Ovary (tissue), 9 donors: ENCODE data around the gene TFF2. TPM values are rescaled to one million over a fixed set of nuclear protein-coding genes. Genes with fewer than 3 reads are reported as not detected.

ENCODE experiments used
- DNase-seq, 5 donors: peaks; one replicate each; pipeline ENCODE4 v3.0.0-alpha.2; 2019 to 2020
- H3K27ac ChIP-seq, 2 donors: fragments of 200-600 bp; one replicate each; pipeline versions ENCODE4 v1.5.1 to v1.8.0; 2019 to 2022
- H3K27me3 ChIP-seq: fragments of 200-600 bp; one replicate; pipeline ENCODE4 v1.8.0; 2022
- H3K36me3 ChIP-seq: fragments of 200-600 bp; sonication (generic); one replicate; pipeline ENCODE4 v1.5.1; 2019
- H3K4me1 ChIP-seq: one replicate; pipeline ENCODE4 v1.8.1; 2013; ENCODE audit warnings: mild to moderate bottlenecking, moderate library complexity; ENCODE audit not compliant: insufficient read depth
- H3K4me3 ChIP-seq: fragments of 200-600 bp; sonication (generic); one replicate; pipeline ENCODE4 v1.5.1; 2017
- H3K9me3 ChIP-seq, 2 donors: fragments of 200-600 bp in 1 of 2; sonication (generic) in 1 of 2; one replicate each; pipeline versions ENCODE4 v1.5.1 to v1.8.1; 2013 to 2019; ENCODE audit warnings: mild to moderate bottlenecking in 1 of 2, moderate library complexity in 1 of 2
- EP300 ChIP-seq: sonication (generic); formaldehyde crosslinking; IDR thresholded peaks from one replicate; pipeline ENCODE4 v1.6.1; 2017; ENCODE audit warnings: antibody characterized with exemption
- POLR2A ChIP-seq: fragments of 450-650 bp; IDR thresholded peaks from one replicate; pipeline ENCODE4 v1.6.1; 2017; ENCODE audit warnings: antibody characterized with exemption, mild to moderate bottlenecking, moderate library complexity
- WGBS, 3 donors: extraction: QIAGEN DNeasy Blood & Tissue Kit in 1 of 3; methylation state at CpG; one replicate each; pipeline versions ENCODE4 v1.1.5 to v1.1.7; 2013 to 2017; 5-methylcytosine and 5-hydroxymethylcytosine counted together
- intact Hi-C, 4 donors: fragments of 100-400 bp; cut with DNase I; formaldehyde crosslinking; loops; one replicate each; pipeline versions ENCODE4 v1.11.0 to v1.15.1; 2022 to 2023
- polyA plus RNA-seq, 2 donors: library from polyadenylated mRNA; stranded (reverse); fragments of 200-250 nt in 1 of 2; fragments of 350-450 nt in 1 of 2; fragmentation: Illumina TruSeq in 1 of 2; extraction: RNeasy Lipid Tissue Mini Kit (QIAGEN cat#74804) in 1 of 2; gene quantifications; one replicate each; pipeline ENCODE4 v1.2.3, GENCODE V29; 2013 to 2014
- total RNA-seq, 7 donors: library from RNA; depleted of rRNA in 2 of 7; stranded (reverse); fragments of >200 nt in 2 of 7; fragmentation: NEBNext Ultra II Directional in 3 of 7; extraction: Animal tissue kit (Norgen Biotek cat#: 25700) in 3 of 7; gene quantifications; one replicate each; pipeline versions ENCODE4 v1.1.0 to v1.2.4, GENCODE V29; 2016 to 2023
- TF ChIP-seq, protein P1 (sequence below), 3 donors: fragments of 450-650 bp in 2 of 3; fragments of 200-600 bp in 1 of 3; IDR thresholded peaks; one replicate each; pipeline versions ENCODE4 v1.5.1 to v1.8.0; 2016 to 2022; ENCODE audit warnings: antibody characterized with exemption in 3 of 3, mild to moderate bottlenecking in 1 of 3
- donor health status: DM: no; HTN: no; CAD: no; lungs with moderate emphysema.
- donor health status: DM: no; HTN: no; CAD: no.
- donor health status: Bipolar disorder and iron deficiency.
- donor health status: DM: yes; HTN: yes; CAD: no.
- donor health status: DM: no; HTN: no; CAD: no.
- donor health status: DM: yes; HTN: yes; CAD: no.

TFF2 gene
- total and polyA plus RNA-seq, 9 donors, result 0.31 to 3.7 TPM; not detected in 7

DNA sequence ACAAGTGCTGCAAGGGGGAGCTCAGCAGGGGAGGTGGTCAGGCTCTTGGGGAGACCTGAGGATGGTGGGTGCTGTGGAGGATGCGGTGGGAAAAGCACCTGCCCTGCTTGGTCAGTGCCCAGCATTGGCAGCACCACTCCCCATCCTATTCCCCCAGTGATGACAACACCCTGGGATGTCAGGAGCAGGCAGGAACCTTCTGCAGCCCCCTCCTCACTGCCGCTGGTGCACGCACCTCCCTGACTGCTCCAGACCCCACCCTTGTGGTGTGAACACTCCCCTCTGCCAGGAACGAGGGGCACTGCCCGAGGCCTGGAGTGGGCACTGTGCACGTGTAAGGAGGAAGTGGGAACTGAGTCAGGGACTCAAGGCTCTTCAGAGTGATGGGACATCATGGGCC lies 32.5 kb upstream of the TFF2 start:
- WGBS, 3 donors, result 75 to 81% (median 77%) methylated on average over 6 of the region's 6 CpGs
- DNase-seq, result no peak

DNA sequence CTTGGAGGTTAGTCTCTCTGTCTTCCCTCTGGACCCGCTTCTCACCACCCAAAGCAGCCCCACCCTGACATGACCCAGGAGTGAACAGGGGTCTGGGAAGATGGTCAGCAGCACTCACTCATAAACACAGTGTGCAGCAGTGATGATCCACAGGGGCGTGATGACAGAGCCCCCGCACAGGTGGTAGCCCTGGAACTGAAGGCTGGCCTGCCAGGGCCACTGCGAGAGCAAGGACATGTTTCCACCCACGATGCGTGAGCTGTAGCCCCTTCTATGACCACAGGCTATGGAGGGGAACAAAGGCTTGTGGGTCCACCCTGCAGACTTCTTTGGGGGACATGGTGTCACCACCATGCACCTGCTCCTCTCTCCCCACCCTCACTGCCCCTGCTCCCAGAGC lies 32.1 kb upstream of the TFF2 start:
- H3K4me1 ChIP-seq, result no peaks in the 10 kb centered on the region
- no peaks in the 10 kb centered on the region for H3K9me3 ChIP-seq
- H3K27me3 ChIP-seq, result no peaks in the 10 kb centered on the region
- TF ChIP-seq EP300 (no peak), POLR2A (no peak)
- TF ChIP-seq, protein P1, sequence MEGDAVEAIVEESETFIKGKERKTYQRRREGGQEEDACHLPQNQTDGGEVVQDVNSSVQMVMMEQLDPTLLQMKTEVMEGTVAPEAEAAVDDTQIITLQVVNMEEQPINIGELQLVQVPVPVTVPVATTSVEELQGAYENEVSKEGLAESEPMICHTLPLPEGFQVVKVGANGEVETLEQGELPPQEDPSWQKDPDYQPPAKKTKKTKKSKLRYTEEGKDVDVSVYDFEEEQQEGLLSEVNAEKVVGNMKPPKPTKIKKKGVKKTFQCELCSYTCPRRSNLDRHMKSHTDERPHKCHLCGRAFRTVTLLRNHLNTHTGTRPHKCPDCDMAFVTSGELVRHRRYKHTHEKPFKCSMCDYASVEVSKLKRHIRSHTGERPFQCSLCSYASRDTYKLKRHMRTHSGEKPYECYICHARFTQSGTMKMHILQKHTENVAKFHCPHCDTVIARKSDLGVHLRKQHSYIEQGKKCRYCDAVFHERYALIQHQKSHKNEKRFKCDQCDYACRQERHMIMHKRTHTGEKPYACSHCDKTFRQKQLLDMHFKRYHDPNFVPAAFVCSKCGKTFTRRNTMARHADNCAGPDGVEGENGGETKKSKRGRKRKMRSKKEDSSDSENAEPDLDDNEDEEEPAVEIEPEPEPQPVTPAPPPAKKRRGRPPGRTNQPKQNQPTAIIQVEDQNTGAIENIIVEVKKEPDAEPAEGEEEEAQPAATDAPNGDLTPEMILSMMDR (IDR thresholded peaks at IDR 0.05), result no peak
- no peak overlapping the region for H3K27ac ChIP-seq
- intact Hi-C loops, result no loop called here
- no peaks in the 10 kb centered on the region for H3K36me3 ChIP-seq
- no peak overlapping the region for H3K4me3 ChIP-seq
- no peak for DNase-seq
- 84 to 90% (median 86%) methylated on average over 6 of the region's 6 CpGs for WGBS, 3 donors

More for the DNA sequence above, 32.5 kb upstream of the TFF2 start:
- intact Hi-C loops, result no loop called here
- no peaks in the 10 kb centered on the region for H3K27me3 ChIP-seq
- TF ChIP-seq EP300 (no peak), POLR2A (no peak)
- TF ChIP-seq, protein P1 (IDR thresholded peaks at IDR 0.05), result no peak
- no peaks in the 10 kb centered on the region for H3K9me3 ChIP-seq
- no peaks in the 10 kb centered on the region for H3K4me1 ChIP-seq
- H3K27ac ChIP-seq, result no peak overlapping the region
- H3K4me3 ChIP-seq, result no peak overlapping the region
- no peaks in the 10 kb centered on the region for H3K36me3 ChIP-seq

DNA sequence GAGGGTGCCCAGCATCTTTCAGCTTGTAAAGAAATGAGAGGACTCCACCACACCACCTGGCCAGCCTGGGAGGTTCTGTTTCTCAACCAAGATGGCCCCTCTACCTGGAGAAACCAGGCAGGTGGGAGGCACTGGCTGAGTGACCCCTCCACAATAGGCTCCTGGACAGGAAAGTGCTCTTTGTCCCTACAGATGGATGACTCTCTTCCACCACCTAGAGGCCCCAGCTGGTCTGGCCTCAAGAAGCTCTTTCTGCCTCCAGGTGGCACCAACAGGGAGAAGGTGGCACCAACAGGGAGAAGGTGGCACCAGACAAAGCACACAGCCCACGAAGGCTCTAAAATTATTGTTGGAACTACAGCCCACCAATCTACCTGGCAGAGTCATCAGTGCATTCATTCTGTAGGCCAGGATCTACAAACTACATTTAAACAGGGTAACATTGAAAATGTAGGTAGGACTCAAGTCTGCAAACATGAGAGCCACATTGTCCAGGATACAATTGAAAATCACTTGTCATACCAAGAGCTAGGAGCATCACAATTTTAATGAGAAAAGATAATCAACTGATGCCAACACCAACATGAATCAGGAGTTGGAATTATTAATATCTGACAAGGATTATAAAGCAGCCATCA lies 30.7 kb upstream of the TFF2 start:
- no peaks in the 10 kb centered on the region for H3K4me1 ChIP-seq
- TF ChIP-seq, protein P1 (IDR thresholded peaks at IDR 0.05), result no peak
- no peak for TF ChIP-seq EP300
- TF ChIP-seq POLR2A, result no peak
- intact Hi-C loops, result no loop called here
- no peak overlapping the region for H3K27ac ChIP-seq
- H3K9me3 ChIP-seq, result no peaks in the 10 kb centered on the region
- no peak for DNase-seq
- WGBS, 3 donors, result 50 to 59% (median 55%) methylated on average over 1 of the region's 1 CpG
- no peaks in the 10 kb centered on the region for H3K27me3 ChIP-seq
- H3K4me3 ChIP-seq, result no peak overlapping the region
- H3K36me3 ChIP-seq, result no peaks in the 10 kb centered on the region

DNA sequence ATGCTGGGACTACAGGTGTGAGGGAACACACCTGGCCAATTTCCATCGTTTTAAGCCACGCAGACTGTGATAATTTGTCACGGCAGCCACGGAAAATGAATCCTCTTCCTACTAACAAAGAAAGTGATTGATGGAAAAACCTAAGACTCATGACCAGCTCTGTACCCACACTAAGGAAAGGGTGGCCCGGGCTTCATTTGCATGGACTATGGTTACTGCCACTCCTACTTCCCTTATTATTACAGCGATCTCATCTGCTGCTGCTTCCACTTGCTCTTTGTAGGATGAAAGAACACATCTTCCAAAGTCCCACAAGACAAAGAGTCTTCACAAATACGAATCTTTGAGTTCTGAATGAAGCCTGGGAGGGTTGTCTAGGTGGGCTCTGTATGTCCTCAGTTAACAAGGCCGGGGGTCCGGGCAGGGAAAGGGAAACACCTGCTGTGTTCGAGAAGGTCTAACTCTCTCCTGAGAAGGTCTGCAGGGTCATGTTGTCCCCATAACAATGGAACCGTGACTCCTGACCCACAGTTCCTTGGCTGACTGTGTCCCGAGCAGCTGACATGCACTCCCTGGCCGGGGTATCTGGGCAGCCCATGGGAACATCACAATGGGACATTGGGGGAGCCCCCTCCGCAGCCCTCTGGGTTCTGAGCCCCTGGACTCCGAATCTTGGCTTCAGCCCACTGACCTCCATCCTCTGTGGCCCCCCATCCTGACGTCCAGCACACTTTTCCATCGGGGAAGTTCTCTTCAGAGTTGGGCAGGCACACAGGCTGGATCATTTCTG lies 28.8 kb upstream of the TFF2 start:
- intact Hi-C loops, result no loop called here
- no peak for TF ChIP-seq EP300
- TF ChIP-seq, protein P1 (IDR thresholded peaks at IDR 0.05), result no peak
- no peak for TF ChIP-seq POLR2A
- H3K9me3 ChIP-seq, result no peaks in the 10 kb centered on the region
- 78 to 84% (median 79%) methylated on average over 17 of the region's 17 CpGs for WGBS, 3 donors
- H3K4me1 ChIP-seq, result no peaks in the 10 kb centered on the region
- DNase-seq, result no peak
- H3K4me3 ChIP-seq, result no peak overlapping the region
- no peaks in the 10 kb centered on the region for H3K27me3 ChIP-seq
- no peak overlapping the region for H3K27ac ChIP-seq
- H3K36me3 ChIP-seq, result no peaks in the 10 kb centered on the region
